HepG2 (cell line): ENCODE measurements around the gene NAT9. TPM values are rescaled to one million over a fixed set of nuclear protein-coding genes. Genes with fewer than 3 reads are reported as not detected.

Experiments used
- AGO1 ChIP-seq: fragments of 200-400 bp; formaldehyde crosslinking; IDR thresholded peaks from 2 replicates; pipeline ENCODE4 v1.6.1; 2017; ENCODE audit warnings: mild to moderate bottlenecking, low read depth, low read length, moderate library complexity; ENCODE audit not compliant: poor library complexity, severe bottlenecking
- CCDC6 ChIP-seq: sonication (generic); formaldehyde crosslinking; IDR thresholded peaks from 2 replicates; pipeline ENCODE4 v1.8.1; 2022; ENCODE audit warnings: mild to moderate bottlenecking, missing genetic modification reagents, moderate library complexity
- EEA1 ChIP-seq: sonication (generic); formaldehyde crosslinking; IDR thresholded peaks from 2 replicates; pipeline ENCODE4 v1.5.1; 2020; ENCODE audit warnings: mild to moderate bottlenecking, missing genetic modification reagents, borderline replicate concordance
- ETV6 ChIP-seq: sonication (generic); formaldehyde crosslinking; conservative IDR thresholded peaks from 2 replicates; pipeline ENCODE4 v1.4.0; 2020; ENCODE audit warnings: missing genetic modification reagents
- HIC2 ChIP-seq: sonication (generic); formaldehyde crosslinking; IDR thresholded peaks from 2 replicates; pipeline ENCODE4 v1.9.0; 2022; ENCODE audit warnings: low read depth, missing genetic modification reagents
- HMG20B ChIP-seq: conservative IDR thresholded peaks from 2 replicates; pipeline ENCODE4 v1.6.1; 2016; ENCODE audit warnings: missing genetic modification reagents, missing compliant biosample characterization
- KDM1A ChIP-seq: IDR thresholded peaks from 2 replicates; pipeline ENCODE4 v1.6.1; 2016; ENCODE audit warnings: missing compliant biosample characterization
- KDM4B ChIP-seq: sonication (generic); formaldehyde crosslinking; IDR thresholded peaks from 2 replicates; pipeline ENCODE4 v1.4.0; 2020; ENCODE audit warnings: missing genetic modification reagents
- KLF13 ChIP-seq: sonication (generic); formaldehyde crosslinking; IDR thresholded peaks from 2 replicates; pipeline ENCODE4 v1.4.0; 2020; ENCODE audit warnings: mild to moderate bottlenecking, missing genetic modification reagents
- MED13 ChIP-seq: sonication (generic); formaldehyde crosslinking; IDR thresholded peaks from 2 replicates; pipeline ENCODE4 v1.5.0; 2020; ENCODE audit warnings: missing genetic modification reagents
- MTF1 ChIP-seq: sonication (generic); formaldehyde crosslinking; IDR thresholded peaks from 2 replicates; pipeline ENCODE4 v1.5.0; 2020; ENCODE audit warnings: missing genetic modification reagents
- NFKB2 ChIP-seq: sonication (generic); formaldehyde crosslinking; IDR thresholded peaks from 2 replicates; pipeline ENCODE4 v1.4.0; 2020; ENCODE audit warnings: missing genetic modification reagents, borderline replicate concordance
- PCBP2 ChIP-seq: fragments of 200-400 bp; formaldehyde crosslinking; optimal IDR thresholded peaks from 2 replicates; pipeline ENCODE3; 2018; ENCODE audit warnings: low read length, low read depth; ENCODE audit not compliant: poor library complexity, severe bottlenecking
- POLR2A ChIP-seq, 2 experiments: IDR thresholded peaks; 2 replicates each; pipeline ENCODE4 v1.6.1; 2011; ENCODE audit warnings: low read depth in 2 of 2, low read length in 2 of 2, mild to moderate bottlenecking in 1 of 2, moderate library complexity in 1 of 2; ENCODE audit not compliant: insufficient read depth in 1 of 2
- RBFOX2 ChIP-seq: fragments of 200-400 bp; formaldehyde crosslinking; IDR thresholded peaks from 2 replicates; pipeline ENCODE4 v1.6.1; 2017; ENCODE audit warnings: low read depth, mild to moderate bottlenecking, low read length
- RCOR2 ChIP-seq: IDR thresholded peaks from 2 replicates; pipeline ENCODE4 v1.6.1; 2016; ENCODE audit warnings: missing biosample characterization, missing genetic modification reagents
- ZBTB3 ChIP-seq: sonication (generic); formaldehyde crosslinking; IDR thresholded peaks from 2 replicates; pipeline ENCODE4 v1.4.0; 2020; ENCODE audit warnings: low read depth, mild to moderate bottlenecking, moderate library complexity, missing genetic modification reagents, borderline replicate concordance
- ZNF101 ChIP-seq: sonication (generic); formaldehyde crosslinking; IDR thresholded peaks from 2 replicates; pipeline ENCODE4 v1.4.0; 2020; ENCODE audit warnings: mild to moderate bottlenecking, low read depth, missing genetic modification reagents, borderline replicate concordance
- ZNF460 ChIP-seq: sonication (generic); formaldehyde crosslinking; IDR thresholded peaks from 2 replicates; pipeline ENCODE4 v1.5.1; 2020; ENCODE audit warnings: missing genetic modification reagents, mild to moderate bottlenecking, borderline replicate concordance
- ZNF660 ChIP-seq: sonication (generic); formaldehyde crosslinking; IDR thresholded peaks from 2 replicates; pipeline ENCODE4 v1.5.1; 2020; ENCODE audit warnings: mild to moderate bottlenecking, low read depth, missing genetic modification reagents, borderline replicate concordance
- ZNF75D ChIP-seq: sonication (generic); formaldehyde crosslinking; IDR thresholded peaks from 2 replicates; pipeline ENCODE4 v1.8.1; 2023; ENCODE audit warnings: missing genetic modification reagents, mild to moderate bottlenecking, borderline replicate concordance
- ZNF839 ChIP-seq: sonication (generic); formaldehyde crosslinking; IDR thresholded peaks from 2 replicates; pipeline ENCODE4 v1.4.0; 2020; ENCODE audit warnings: missing genetic modification reagents, mild to moderate bottlenecking, borderline replicate concordance
- polyA plus RNA-seq, 8 experiments: library from polyadenylated mRNA; depleted of rRNA in 3 of 8; stranded (reverse) in 7 of 8; unstranded in 1 of 8; fragments of >200 nt; fragmentation: Illumina TruSeq in 4 of 8; extraction: Trizol in 4 of 8; gene quantifications; 2 replicates each; pipeline versions ENCODE4 v1.2.1 to v1.2.3, GENCODE V29; 2011 to 2016; ENCODE audit warnings: low read depth in 4 of 8, missing spikeins in 1 of 8, mixed read lengths in 1 of 8; ENCODE audit not compliant: insufficient read depth in 1 of 8
- total RNA-seq, 5 experiments: library from RNA; depleted of rRNA; stranded (reverse); fragments of >200 nt; fragmentation: Illumina TruSeq; extraction: Trizol; gene quantifications; 2 replicates each; pipeline ENCODE4 v1.2.3, GENCODE V29; 2016; ENCODE audit warnings: low read depth in 1 of 5
- TF ChIP-seq, protein P1 (sequence below): sonication (generic); formaldehyde crosslinking; IDR thresholded peaks from 2 replicates; pipeline ENCODE4 v1.9.0; 2021; ENCODE audit warnings: missing genetic modification reagents, mild to moderate bottlenecking, borderline replicate concordance
- TF ChIP-seq, protein P2 (sequence below): sonication (generic); formaldehyde crosslinking; IDR thresholded peaks from 2 replicates; pipeline ENCODE4 v1.4.0; 2020; ENCODE audit warnings: mild to moderate bottlenecking, missing genetic modification reagents
- TF ChIP-seq, protein P3 (sequence below): sonication (generic); formaldehyde crosslinking; conservative IDR thresholded peaks from 2 replicates; pipeline ENCODE4 v1.8.0; 2022; ENCODE audit warnings: missing genetic modification reagents

Gene NAT9
- total and polyA plus RNA-seq, 2 of the 13 experiments (the other 11 are each of a cell fraction or from before 2014, with no cell fraction given) = 39.7 to 44.2 TPM

- TF ChIP-seq, protein P1, sequence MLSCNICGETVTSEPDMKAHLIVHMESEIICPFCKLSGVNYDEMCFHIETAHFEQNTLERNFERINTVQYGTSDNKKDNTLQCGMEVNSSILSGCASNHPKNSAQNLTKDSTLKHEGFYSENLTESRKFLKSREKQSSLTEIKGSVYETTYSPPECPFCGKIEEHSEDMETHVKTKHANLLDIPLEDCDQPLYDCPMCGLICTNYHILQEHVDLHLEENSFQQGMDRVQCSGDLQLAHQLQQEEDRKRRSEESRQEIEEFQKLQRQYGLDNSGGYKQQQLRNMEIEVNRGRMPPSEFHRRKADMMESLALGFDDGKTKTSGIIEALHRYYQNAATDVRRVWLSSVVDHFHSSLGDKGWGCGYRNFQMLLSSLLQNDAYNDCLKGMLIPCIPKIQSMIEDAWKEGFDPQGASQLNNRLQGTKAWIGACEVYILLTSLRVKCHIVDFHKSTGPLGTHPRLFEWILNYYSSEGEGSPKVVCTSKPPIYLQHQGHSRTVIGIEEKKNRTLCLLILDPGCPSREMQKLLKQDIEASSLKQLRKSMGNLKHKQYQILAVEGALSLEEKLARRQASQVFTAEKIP (CRISPR knock-in tag) = no peak
- TF ChIP-seq EEA1 (0 out of 2 replicates have a peak, but pooled peaks have one; percentile 61), AGO1 (peak; percentile 14), HMG20B (CRISPR knock-in tag) (no peak), ZNF101 (CRISPR knock-in tag) (no peak), MED13 (CRISPR knock-in tag) (no peak), NFKB2 (CRISPR knock-in tag) (no peak; the same call in 1 of the 2 replicates), ZNF460 (CRISPR knock-in tag) (no peak), MTF1 (CRISPR knock-in tag) (no peak), ETV6 (CRISPR knock-in tag) (no peak), HIC2 (CRISPR knock-in tag) (0 out of 2 replicates have a peak, but pooled peaks have one; percentile 28), ZNF839 (no peak), RCOR2 (no peak), KLF13 (no peak), ZNF75D (CRISPR knock-in tag) (no peak), POLR2A (IDR thresholded peaks at IDR 0.05; ENCODE audit: insufficient read depth in 1 of 2, low read depth in 2 of 2, low read length in 2 of 2) (peak in 1 of 2 experiments; percentile 21; a peak in 1 of 4 replicates), KDM1A (CRISPR knock-in tag) (no peak), ZBTB3 (CRISPR knock-in tag) (no peak), PCBP2 (no peak), ZNF660 (CRISPR knock-in tag) (no peak), KDM4B (no peak), RBFOX2 (peak; percentile 4; the same call in 1 of the 2 replicates), CCDC6 (CRISPR knock-in tag) (peak; percentile 35; the same call in 1 of the 2 replicates)
- TF ChIP-seq, protein P2, sequence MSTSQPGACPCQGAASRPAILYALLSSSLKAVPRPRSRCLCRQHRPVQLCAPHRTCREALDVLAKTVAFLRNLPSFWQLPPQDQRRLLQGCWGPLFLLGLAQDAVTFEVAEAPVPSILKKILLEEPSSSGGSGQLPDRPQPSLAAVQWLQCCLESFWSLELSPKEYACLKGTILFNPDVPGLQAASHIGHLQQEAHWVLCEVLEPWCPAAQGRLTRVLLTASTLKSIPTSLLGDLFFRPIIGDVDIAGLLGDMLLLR (CRISPR knock-in tag) = no peak
- TF ChIP-seq, protein P3, sequence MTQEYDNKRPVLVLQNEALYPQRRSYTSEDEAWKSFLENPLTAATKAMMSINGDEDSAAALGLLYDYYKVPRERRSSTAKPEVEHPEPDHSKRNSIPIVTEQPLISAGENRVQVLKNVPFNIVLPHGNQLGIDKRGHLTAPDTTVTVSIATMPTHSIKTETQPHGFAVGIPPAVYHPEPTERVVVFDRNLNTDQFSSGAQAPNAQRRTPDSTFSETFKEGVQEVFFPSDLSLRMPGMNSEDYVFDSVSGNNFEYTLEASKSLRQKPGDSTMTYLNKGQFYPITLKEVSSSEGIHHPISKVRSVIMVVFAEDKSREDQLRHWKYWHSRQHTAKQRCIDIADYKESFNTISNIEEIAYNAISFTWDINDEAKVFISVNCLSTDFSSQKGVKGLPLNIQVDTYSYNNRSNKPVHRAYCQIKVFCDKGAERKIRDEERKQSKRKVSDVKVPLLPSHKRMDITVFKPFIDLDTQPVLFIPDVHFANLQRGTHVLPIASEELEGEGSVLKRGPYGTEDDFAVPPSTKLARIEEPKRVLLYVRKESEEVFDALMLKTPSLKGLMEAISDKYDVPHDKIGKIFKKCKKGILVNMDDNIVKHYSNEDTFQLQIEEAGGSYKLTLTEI (CRISPR knock-in tag) = no peak
Observed at GRCh38 chr17:74760404-74761105, 15.6 kb downstream of the NAT9 start (continued).
